Thoracic aorta (tissue), 2 donors: ENCODE results near the gene DLG1. TPM values are rescaled to one million over a fixed set of nuclear protein-coding genes. Genes with fewer than 3 reads are reported as not detected.
"Not testable (repeated sequence)": the region's sequence is repeated elsewhere in the genome, so short reads cannot be mapped to it uniquely, and the experiment has no call there.

ENCODE experiments used
- ATAC-seq: fragments of 150-250 bp; one replicate; pipeline ENCODE4 v1.8.0; 2017; ENCODE audit warnings: low read depth; ENCODE audit not compliant: insufficient number of reproducible peaks, low FRiP score
- DNase-seq: peaks from one replicate; pipeline ENCODE4 v3.0.0-alpha.2; 2020; ENCODE audit warnings: low spot score
- H3K27ac ChIP-seq, 2 donors: fragments of 200-600 bp; sonication (generic); 1 replicate in 1 of 2; 2 replicates in 1 of 2; pipeline ENCODE4 v1.5.1; 2016; ENCODE audit warnings: mild to moderate bottlenecking in 2 of 2, moderate library complexity in 2 of 2
- H3K27me3 ChIP-seq: fragments of 200-600 bp; sonication (generic); replicated peaks from 2 replicates; pipeline ENCODE4 v1.6.0; 2016; ENCODE audit warnings: mild to moderate bottlenecking; ENCODE audit not compliant: insufficient read depth
- H3K36me3 ChIP-seq: fragments of 200-600 bp; sonication (generic); one replicate; pipeline ENCODE4 v1.5.1; 2016
- H3K4me1 ChIP-seq, 2 donors: fragments of 200-600 bp; sonication (generic); 1 replicate in 1 of 2; 2 replicates in 1 of 2; pipeline versions ENCODE4 v1.5.1 to v1.6.0; 2016; ENCODE audit warnings: low read depth in 2 of 2, mild to moderate bottlenecking in 1 of 2; ENCODE audit not compliant: control insufficient read depth in 1 of 2
- H3K4me3 ChIP-seq: fragments of 200-600 bp; sonication (generic); 2 replicates; pipeline ENCODE4 v1.5.1; 2016; ENCODE audit warnings: mild to moderate bottlenecking
- H3K9me3 ChIP-seq: fragments of 200-600 bp; sonication (generic); 2 replicates; pipeline ENCODE4 v1.5.1; 2016
- total RNA-seq, 2 donors: library from RNA; depleted of rRNA; stranded (reverse); fragments of >200 nt; gene quantifications; one replicate each; pipeline versions ENCODE4 v1.1.0 to v1.2.3, GENCODE V29; 2016
- TF ChIP-seq, protein P1 (sequence below): fragments of 200-600 bp; sonication (generic); IDR thresholded peaks from one replicate; pipeline ENCODE4 v1.5.1; 2019; ENCODE audit warnings: antibody characterized with exemption

The DLG1 gene
- total RNA-seq, 2 donors from 2014 or later, result 46.4 to 67.8 TPM

- H3K36me3 ChIP-seq, result no peaks in the 10 kb centered on the region
- no peaks in the 10 kb centered on the region for H3K9me3 ChIP-seq
- DNase-seq (no peak), ATAC-seq (no peak)
- no peaks in the 10 kb centered on the region for H3K27me3 ChIP-seq
- no peak overlapping the region for H3K4me3 ChIP-seq
- TF ChIP-seq, protein P1, sequence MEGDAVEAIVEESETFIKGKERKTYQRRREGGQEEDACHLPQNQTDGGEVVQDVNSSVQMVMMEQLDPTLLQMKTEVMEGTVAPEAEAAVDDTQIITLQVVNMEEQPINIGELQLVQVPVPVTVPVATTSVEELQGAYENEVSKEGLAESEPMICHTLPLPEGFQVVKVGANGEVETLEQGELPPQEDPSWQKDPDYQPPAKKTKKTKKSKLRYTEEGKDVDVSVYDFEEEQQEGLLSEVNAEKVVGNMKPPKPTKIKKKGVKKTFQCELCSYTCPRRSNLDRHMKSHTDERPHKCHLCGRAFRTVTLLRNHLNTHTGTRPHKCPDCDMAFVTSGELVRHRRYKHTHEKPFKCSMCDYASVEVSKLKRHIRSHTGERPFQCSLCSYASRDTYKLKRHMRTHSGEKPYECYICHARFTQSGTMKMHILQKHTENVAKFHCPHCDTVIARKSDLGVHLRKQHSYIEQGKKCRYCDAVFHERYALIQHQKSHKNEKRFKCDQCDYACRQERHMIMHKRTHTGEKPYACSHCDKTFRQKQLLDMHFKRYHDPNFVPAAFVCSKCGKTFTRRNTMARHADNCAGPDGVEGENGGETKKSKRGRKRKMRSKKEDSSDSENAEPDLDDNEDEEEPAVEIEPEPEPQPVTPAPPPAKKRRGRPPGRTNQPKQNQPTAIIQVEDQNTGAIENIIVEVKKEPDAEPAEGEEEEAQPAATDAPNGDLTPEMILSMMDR, result no peak
- H3K27ac ChIP-seq, result no peak overlapping the region
- peaks cover 13 to 23% of the 10 kb centered on the region in 2 donors for H3K4me1 ChIP-seq
Observed at GRCh38 chr3:197219619-197220018, 78.8 kb downstream of the DLG1 start.

DNA sequence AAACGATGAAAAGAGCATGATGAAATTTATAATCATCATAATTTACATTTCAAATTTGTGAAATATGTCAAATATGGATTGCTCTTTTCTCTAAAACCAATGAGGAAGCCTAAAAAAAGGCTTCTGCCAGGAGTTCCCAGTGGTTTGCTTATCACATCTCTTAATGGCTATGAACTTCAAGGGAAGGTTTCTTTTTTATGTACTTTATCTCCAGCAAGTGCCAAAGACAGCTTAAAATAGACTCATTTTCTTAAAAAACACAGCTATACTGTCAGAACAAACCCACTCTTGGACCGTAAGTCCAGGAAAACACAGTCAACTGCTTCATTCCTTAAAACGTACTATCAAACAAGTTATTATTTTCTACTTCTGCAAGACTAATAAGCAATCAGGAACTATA, 80.2 kb downstream of the DLG1 start:
- Histone ChIP-seq H3K36me3 (no peaks in the 10 kb centered on the region), H3K27me3 (no peaks in the 10 kb centered on the region), H3K4me1 (peaks cover 13 to 23% of the 10 kb centered on the region in 2 donors), H3K9me3 (no peaks in the 10 kb centered on the region), H3K4me3 (no peak overlapping the region), H3K27ac (no peak overlapping the region)
- ATAC-seq (no peak), DNase-seq (no peak)
- TF ChIP-seq, protein P1, result no peak

DNA sequence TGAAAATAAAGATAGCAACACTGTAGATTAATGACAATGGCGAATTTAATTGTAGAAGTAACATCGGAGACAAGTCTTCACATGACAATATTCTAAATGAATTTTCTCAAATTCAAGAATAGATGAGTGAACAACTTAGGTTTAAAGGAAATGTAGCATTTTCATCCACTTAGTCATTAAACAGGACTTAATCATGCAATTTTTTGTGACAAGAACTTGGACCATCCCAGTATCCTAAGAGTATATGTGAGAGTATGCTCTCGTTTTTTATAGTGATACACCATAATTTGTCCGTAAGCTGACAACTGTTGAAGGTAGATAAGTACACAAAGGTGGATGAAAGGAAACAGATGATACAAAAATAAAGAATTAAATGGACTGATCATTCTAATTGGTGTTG, 81.5 kb downstream of the DLG1 start:
- Histone ChIP-seq H3K27ac (no peak overlapping the region), H3K4me3 (no peak overlapping the region), H3K36me3 (no peaks in the 10 kb centered on the region), H3K9me3 (no peaks in the 10 kb centered on the region), H3K4me1 (peaks cover 10 to 23% of the 10 kb centered on the region in 2 donors), H3K27me3 (no peaks in the 10 kb centered on the region)
- DNase-seq (no peak), ATAC-seq (no peak)
- TF ChIP-seq, protein P1, result no peak

DNA sequence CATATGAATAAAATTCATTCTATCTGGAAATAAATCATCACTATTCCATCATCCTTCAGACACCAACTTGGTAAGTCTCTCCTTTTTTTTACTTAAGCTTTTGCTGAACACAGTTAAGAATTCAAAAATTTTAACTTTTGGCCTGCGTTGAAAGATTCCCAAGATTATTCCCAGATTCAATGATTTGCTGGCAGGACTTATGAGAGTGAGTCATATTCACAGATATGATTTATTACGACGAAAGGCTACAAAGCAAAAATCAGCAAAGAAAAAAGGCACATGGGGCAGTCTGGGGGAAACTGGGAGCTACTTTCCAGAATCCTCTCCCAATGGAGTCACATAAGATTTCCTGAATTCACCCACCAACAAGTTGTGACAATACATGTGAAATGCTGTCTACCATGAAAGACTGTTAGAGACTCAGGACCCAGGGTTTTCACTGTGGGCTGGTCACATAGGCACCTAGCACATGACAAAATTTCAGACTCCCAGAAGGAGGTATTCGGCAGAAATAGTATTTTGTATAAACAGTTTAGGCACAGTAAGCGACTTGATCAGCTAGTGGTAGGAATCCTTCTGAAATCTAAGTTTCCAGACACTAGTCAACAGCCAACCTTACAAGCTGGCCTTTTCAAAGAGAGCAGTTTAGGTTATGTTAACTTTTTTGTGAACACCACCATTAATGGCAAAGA, 82.1 kb downstream of the DLG1 start:
- ATAC-seq (no peak), DNase-seq (no peak)
- no peaks in the 10 kb centered on the region for H3K9me3 ChIP-seq
- peaks cover 10 to 23% of the 10 kb centered on the region in 2 donors for H3K4me1 ChIP-seq
- H3K4me3 ChIP-seq, result no peak overlapping the region
- H3K27ac ChIP-seq, result peak overlapping the region in 1 of 2 donors; percentile 22
- no peaks in the 10 kb centered on the region for H3K27me3 ChIP-seq
- no peaks in the 10 kb centered on the region for H3K36me3 ChIP-seq
- TF ChIP-seq, protein P1, result no peak

DNA sequence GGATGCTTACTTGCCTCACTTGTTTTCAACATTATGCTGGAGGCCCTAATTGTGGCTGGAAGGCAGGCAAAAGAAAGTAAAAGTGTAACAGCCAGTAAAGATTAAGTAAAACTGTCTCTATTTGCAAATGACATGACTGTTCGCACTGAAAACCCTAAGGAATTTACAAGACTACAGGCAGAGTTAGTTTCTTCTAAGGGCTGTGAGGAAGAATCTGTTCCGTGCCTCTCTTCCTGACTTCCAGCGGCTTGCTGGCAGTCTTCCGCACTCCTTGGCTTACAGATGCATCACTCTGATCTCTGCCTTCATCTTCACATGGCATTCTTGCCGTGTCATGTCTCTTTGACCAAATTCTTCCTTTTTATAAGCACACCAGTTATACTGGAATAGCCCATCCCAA, 86.1 kb downstream of the DLG1 start:
- H3K4me3 ChIP-seq, result no peak overlapping the region
- H3K36me3 ChIP-seq, result no peaks in the 10 kb centered on the region
- no peak overlapping the region for H3K27ac ChIP-seq
- H3K27me3 ChIP-seq, result no peaks in the 10 kb centered on the region
- ATAC-seq (no peak), DNase-seq (no peak)
- TF ChIP-seq, protein P1, result no peak
- peaks cover 10 to 18% of the 10 kb centered on the region in 2 donors for H3K4me1 ChIP-seq
- no peaks in the 10 kb centered on the region for H3K9me3 ChIP-seq

GRCh38 chr3:197211698-197212097, 86.7 kb downstream of the DLG1 start:
- ATAC-seq, H3K4me3 ChIP-seq, H3K27me3 ChIP-seq, H3K36me3 ChIP-seq, H3K27ac ChIP-seq, H3K9me3 ChIP-seq, DNase-seq: not testable (repeated sequence)
- peaks cover 10 to 15% of the 10 kb centered on the region in 2 donors for H3K4me1 ChIP-seq
